Glutamatergic neuron (in vitro differentiated cells): ENCODE data around the gene RNPEPL1. TPM values are rescaled to one million over a fixed set of nuclear protein-coding genes. Genes with fewer than 3 reads are reported as not detected.

Experiments used
- DNase-seq: peaks from one replicate; pipeline ENCODE4 v3.0.0; 2022
- H3K27ac Mint-ChIP-seq: one replicate; pipeline ENCODE4 v1.8.0; 2020; ENCODE audit warnings: mild to moderate bottlenecking, mixed read lengths, inconsistent platforms; ENCODE audit not compliant: unreplicated experiment
- H3K27me3 Mint-ChIP-seq: one replicate; pipeline ENCODE4 v1.8.0; 2020; ENCODE audit warnings: mild to moderate bottlenecking, moderate library complexity, mixed read lengths, inconsistent platforms; ENCODE audit not compliant: unreplicated experiment
- H3K36me3 Mint-ChIP-seq: one replicate; pipeline ENCODE4 v1.8.0; 2020; ENCODE audit warnings: mild to moderate bottlenecking, mixed read lengths, inconsistent platforms; ENCODE audit not compliant: unreplicated experiment
- H3K4me1 Mint-ChIP-seq: one replicate; pipeline ENCODE4 v1.8.0; 2020; ENCODE audit warnings: mild to moderate bottlenecking, low read depth, mixed read lengths, inconsistent platforms; ENCODE audit not compliant: unreplicated experiment
- H3K4me3 Mint-ChIP-seq: one replicate; pipeline ENCODE4 v1.8.0; 2020; ENCODE audit warnings: mild to moderate bottlenecking, mixed read lengths, inconsistent platforms; ENCODE audit not compliant: unreplicated experiment
- H3K9me3 Mint-ChIP-seq: one replicate; pipeline ENCODE4 v1.8.0; 2020; ENCODE audit warnings: mild to moderate bottlenecking, moderate library complexity, mixed read lengths, inconsistent platforms; ENCODE audit not compliant: unreplicated experiment
- CTCF ChIP-seq: fragments of 200-600 bp; sonication (generic); IDR thresholded peaks from one replicate; pipeline ENCODE4 v1.5.0; 2021; ENCODE audit not compliant: partially characterized antibody, unreplicated experiment
- total RNA-seq: library from RNA; stranded (reverse); fragmentation: NEBNext Ultra II Directional; extraction: Animal tissue kit (Norgen Biotek cat#: 25700); gene quantifications from one replicate; pipeline ENCODE4 v1.2.1, GENCODE V29; 2021; ENCODE audit not compliant: unreplicated experiment

The RNPEPL1 gene
- total RNA-seq, 1 donor from 2014 or later = 20.9 TPM

- peaks cover 7% of the 10 kb centered on the region for H3K4me1 Mint-ChIP-seq
- TF ChIP-seq CTCF = peak; percentile 95
These were observed 1.8 kb upstream of the RNPEPL1 start for GRCh38 chr2:240566203-240567136.

GRCh38 chr2:240567137-240567871, 980 bp upstream of the RNPEPL1 start:
- peak; percentile 23 for DNase-seq
- H3K27ac Mint-ChIP-seq = peak overlapping the region; percentile 73
- peaks cover 6% of the 10 kb centered on the region for H3K9me3 Mint-ChIP-seq
- TF ChIP-seq CTCF = no peak
- H3K36me3 Mint-ChIP-seq = peaks cover 4% of the 10 kb centered on the region
- peaks cover 16% of the 10 kb centered on the region for H3K27me3 Mint-ChIP-seq
- peaks cover 4% of the 10 kb centered on the region for H3K4me1 Mint-ChIP-seq
- H3K4me3 Mint-ChIP-seq = peak overlapping the region; percentile 89

More at GRCh38 chr2:240566203-240567136, 1.8 kb upstream of the RNPEPL1 start:
- H3K4me3 Mint-ChIP-seq = peak overlapping the region; percentile 71
- no peak overlapping the region for H3K27ac Mint-ChIP-seq
- H3K27me3 Mint-ChIP-seq = peaks cover 18% of the 10 kb centered on the region
- DNase-seq = peak; percentile 83
- H3K36me3 Mint-ChIP-seq = peaks cover 4% of the 10 kb centered on the region
- H3K9me3 Mint-ChIP-seq = peaks cover 8% of the 10 kb centered on the region

- H3K4me3 Mint-ChIP-seq = peak overlapping the region; percentile 74
- H3K4me1 Mint-ChIP-seq = peaks cover 4% of the 10 kb centered on the region
- peak; percentile 46 for DNase-seq
- no peak overlapping the region for H3K27ac Mint-ChIP-seq
- TF ChIP-seq CTCF = no peak
- no peaks in the 10 kb centered on the region for H3K36me3 Mint-ChIP-seq
- H3K27me3 Mint-ChIP-seq = peaks cover 16% of the 10 kb centered on the region
- H3K9me3 Mint-ChIP-seq = peaks cover 6% of the 10 kb centered on the region
These were observed 616 bp downstream of the RNPEPL1 start for GRCh38 chr2:240568678-240569522.

- Mint-ChIP-seq H3K4me1 (peaks cover 4% of the 10 kb centered on the region), H3K36me3 (no peaks in the 10 kb centered on the region), H3K4me3 (peak overlapping the region; percentile 74), H3K9me3 (peaks cover 3% of the 10 kb centered on the region), H3K27ac (no peak overlapping the region), H3K27me3 (peaks cover 16% of the 10 kb centered on the region)
- no peak for TF ChIP-seq CTCF
- no peak for DNase-seq
These were observed 1.3 kb downstream of the RNPEPL1 start for GRCh38 chr2:240569523-240569997.
